Fibroblast of lung (primary cell): ENCODE results near the gene CUEDC1. TPM values are rescaled to one million over a fixed set of nuclear protein-coding genes. Genes with fewer than 3 reads are reported as not detected.

ENCODE experiments used
- DNase-seq, 2 donors: peaks; one replicate each; pipeline versions ENCODE4 v3.0.0 to v3.0.0-alpha.2; 2010; ENCODE audit warnings: low read depth in 2 of 2
- H2AFZ ChIP-seq: 2 replicates; pipeline ENCODE4 v1.5.1; 2012; ENCODE audit warnings: low read length, control low read depth, inconsistent platforms
- H3K27ac ChIP-seq: 2 replicates; pipeline ENCODE4 v1.5.1; 2011; ENCODE audit warnings: low read length, control low read depth; ENCODE audit not compliant: insufficient read depth
- H3K27me3 ChIP-seq: 2 replicates; pipeline ENCODE4 v1.5.1; 2011; ENCODE audit warnings: mild to moderate bottlenecking, low read length; ENCODE audit not compliant: control insufficient read depth, insufficient read depth
- H3K36me3 ChIP-seq: 2 replicates; pipeline ENCODE4 v1.5.1; 2011; ENCODE audit warnings: low read length; ENCODE audit not compliant: control insufficient read depth, insufficient read depth
- H3K4me1 ChIP-seq: 2 replicates; pipeline ENCODE4 v1.5.1; 2011; ENCODE audit warnings: low read length; ENCODE audit not compliant: control insufficient read depth, insufficient read depth; ENCODE audit errors: extremely low read depth
- H3K4me2 ChIP-seq: 2 replicates; pipeline ENCODE4 v1.5.1; 2011; ENCODE audit warnings: low read length, control low read depth; ENCODE audit not compliant: insufficient read depth; ENCODE audit errors: extremely low read depth
- H3K4me3 ChIP-seq, 4 experiments: fragments of 200-600 bp in 1 of 4; sonication (generic) in 1 of 4; replicated peaks in 1 of 4; 2 replicates each; pipeline ENCODE4 v1.5.1; 2011 to 2016; ENCODE audit warnings: low read length in 4 of 4, low read depth in 3 of 4, mild to moderate bottlenecking in 3 of 4, control low read depth in 2 of 4, inconsistent platforms in 1 of 4, mixed read lengths in 1 of 4; ENCODE audit not compliant: insufficient read depth in 1 of 4; ENCODE audit errors: control extremely low read depth in 1 of 4
- H3K79me2 ChIP-seq: 2 replicates; pipeline ENCODE4 v1.5.1; 2012; ENCODE audit warnings: mild to moderate bottlenecking, low read length, inconsistent platforms; ENCODE audit not compliant: control insufficient read depth, insufficient read depth
- H3K9ac ChIP-seq: 2 replicates; pipeline ENCODE4 v1.5.1; 2011; ENCODE audit warnings: mild to moderate bottlenecking, low read length, control low read depth; ENCODE audit not compliant: insufficient read depth
- H3K9me3 ChIP-seq: 2 replicates; pipeline ENCODE4 v1.5.1; 2012; ENCODE audit warnings: low read depth, low read length; ENCODE audit not compliant: control insufficient read depth, insufficient read depth
- H4K20me1 ChIP-seq: 2 replicates; pipeline ENCODE4 v1.5.1; 2011; ENCODE audit warnings: low read length; ENCODE audit not compliant: control insufficient read depth, insufficient read depth; ENCODE audit errors: extremely low read depth
- EZH2 ChIP-seq: IDR thresholded peaks from 2 replicates; pipeline ENCODE4 v1.5.1; 2012; ENCODE audit warnings: low read length, control low read depth, mild to moderate bottlenecking; ENCODE audit errors: missing control alignments
- polyA plus RNA-seq, 2 donors: library from polyadenylated mRNA; depleted of rRNA in 1 of 2; stranded (reverse) in 1 of 2; unstranded in 1 of 2; fragments of >200 nt; gene quantifications; 2 replicates each; pipeline ENCODE4 v1.2.1, GENCODE V29; 2011 to 2012; ENCODE audit warnings: missing spikeins in 1 of 2
- total RNA-seq: library from RNA; depleted of rRNA; stranded (reverse); fragments of >200 nt; gene quantifications from 2 replicates; pipeline ENCODE4 v1.2.1, GENCODE V29; 2014
- TF ChIP-seq, protein P1 (sequence below), 2 donors: IDR thresholded peaks in 1 of 2; conservative IDR thresholded peaks in 1 of 2; 1 replicate in 1 of 2; 2 replicates in 1 of 2; pipeline ENCODE4 v1.5.1; 2011 to 2012; ENCODE audit warnings: low read length in 2 of 2, control low read depth in 1 of 2, inconsistent platforms in 1 of 2, low read depth in 1 of 2, mild to moderate bottlenecking in 1 of 2

Gene CUEDC1
- total and polyA plus RNA-seq, 2 donors (not counting 1 experiment from before 2014, with no cell fraction given) = 11.9 to 34.9 TPM

DNA sequence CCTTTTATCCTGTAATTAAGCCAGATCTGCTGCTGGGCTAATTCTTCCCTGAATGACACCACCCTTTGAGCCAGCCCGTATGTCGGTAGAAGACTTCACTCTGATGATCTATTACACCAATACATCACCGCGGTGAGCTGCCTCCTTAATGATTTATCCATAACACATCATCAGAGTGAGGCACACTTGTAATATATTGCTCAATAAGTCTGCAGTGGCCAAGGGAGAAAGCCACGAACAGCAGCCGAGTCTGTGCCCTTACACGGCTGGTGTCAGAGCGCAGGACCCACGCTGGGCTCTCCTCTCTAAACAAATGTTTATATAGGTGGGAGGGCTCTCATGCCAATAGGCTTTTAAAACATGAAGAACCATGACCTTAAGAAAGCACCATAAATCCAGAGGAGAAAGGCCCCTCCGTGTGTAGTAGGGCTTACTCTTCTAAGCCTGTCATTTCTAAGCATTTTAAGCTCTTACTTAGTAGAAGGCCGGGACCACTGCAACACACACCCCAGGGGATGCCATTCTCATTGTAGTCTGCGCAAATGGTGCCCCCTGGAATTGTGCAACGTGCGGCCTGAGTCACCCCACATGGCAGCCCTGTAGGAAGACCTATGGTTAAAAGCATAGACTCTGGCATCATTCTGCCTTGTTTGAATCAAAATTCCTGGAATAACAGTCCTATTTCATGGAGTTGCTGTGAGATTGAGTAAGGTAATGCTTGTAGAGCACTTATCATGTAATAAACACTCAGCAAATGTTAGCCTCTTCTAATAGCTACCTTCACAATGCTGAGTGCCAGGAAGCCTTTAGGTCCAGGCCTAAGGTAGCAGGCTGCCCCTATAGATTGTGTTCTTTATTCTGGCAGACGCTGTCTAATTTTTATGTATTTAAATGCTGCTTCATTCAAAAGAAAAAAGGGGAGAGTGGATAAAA is 131.5 kb downstream of the CUEDC1 start:
- no peak overlapping the region for H3K4me2 ChIP-seq

DNA sequence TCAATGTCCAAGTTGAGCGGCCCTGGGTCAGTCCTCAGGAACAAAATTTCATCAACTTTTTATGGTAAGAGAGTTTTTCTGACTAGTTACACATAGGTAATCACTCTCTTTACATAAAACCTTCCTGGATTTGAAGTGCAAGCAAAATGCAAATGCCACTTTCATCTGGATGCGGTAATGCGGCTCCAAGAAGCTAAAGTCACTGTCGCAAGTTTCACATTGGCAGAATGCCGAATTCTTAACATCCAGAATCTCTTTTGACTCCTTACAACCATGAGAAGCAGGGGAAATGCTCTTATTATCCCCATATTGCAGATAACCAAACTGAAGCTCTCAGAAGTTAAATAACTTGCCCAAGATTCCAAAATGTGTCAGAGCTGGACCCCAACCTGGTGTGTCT is 135.3 kb downstream of the CUEDC1 start:
- no peak overlapping the region for H2AFZ ChIP-seq
- H3K79me2 ChIP-seq = no peaks in the 10 kb centered on the region
- no peak overlapping the region for H3K27ac ChIP-seq

More for the DNA sequence above, 131.5 kb downstream of the CUEDC1 start:
- Histone ChIP-seq H3K36me3 (no peaks in the 10 kb centered on the region), H4K20me1 (no peaks in the 10 kb centered on the region), H3K27me3 (no peaks in the 10 kb centered on the region), H3K79me2 (no peaks in the 10 kb centered on the region), H3K9me3 (no peaks in the 10 kb centered on the region), H3K4me3 (no peak overlapping the region), H3K27ac (no peak overlapping the region), H3K4me1 (no peaks in the 10 kb centered on the region), H3K9ac (no peak overlapping the region), H2AFZ (no peak overlapping the region)
- no peak for TF ChIP-seq EZH2
- TF ChIP-seq, protein P1, sequence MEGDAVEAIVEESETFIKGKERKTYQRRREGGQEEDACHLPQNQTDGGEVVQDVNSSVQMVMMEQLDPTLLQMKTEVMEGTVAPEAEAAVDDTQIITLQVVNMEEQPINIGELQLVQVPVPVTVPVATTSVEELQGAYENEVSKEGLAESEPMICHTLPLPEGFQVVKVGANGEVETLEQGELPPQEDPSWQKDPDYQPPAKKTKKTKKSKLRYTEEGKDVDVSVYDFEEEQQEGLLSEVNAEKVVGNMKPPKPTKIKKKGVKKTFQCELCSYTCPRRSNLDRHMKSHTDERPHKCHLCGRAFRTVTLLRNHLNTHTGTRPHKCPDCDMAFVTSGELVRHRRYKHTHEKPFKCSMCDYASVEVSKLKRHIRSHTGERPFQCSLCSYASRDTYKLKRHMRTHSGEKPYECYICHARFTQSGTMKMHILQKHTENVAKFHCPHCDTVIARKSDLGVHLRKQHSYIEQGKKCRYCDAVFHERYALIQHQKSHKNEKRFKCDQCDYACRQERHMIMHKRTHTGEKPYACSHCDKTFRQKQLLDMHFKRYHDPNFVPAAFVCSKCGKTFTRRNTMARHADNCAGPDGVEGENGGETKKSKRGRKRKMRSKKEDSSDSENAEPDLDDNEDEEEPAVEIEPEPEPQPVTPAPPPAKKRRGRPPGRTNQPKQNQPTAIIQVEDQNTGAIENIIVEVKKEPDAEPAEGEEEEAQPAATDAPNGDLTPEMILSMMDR (conservative IDR thresholded peaks at IDR 0.05 in 1 of 2, IDR thresholded peaks at IDR 0.05 in 1 of 2; ENCODE audit: low read depth in 1 of 2, low read length in 2 of 2) = no peak
- peak; percentile 44 to 51 for DNase-seq

DNA sequence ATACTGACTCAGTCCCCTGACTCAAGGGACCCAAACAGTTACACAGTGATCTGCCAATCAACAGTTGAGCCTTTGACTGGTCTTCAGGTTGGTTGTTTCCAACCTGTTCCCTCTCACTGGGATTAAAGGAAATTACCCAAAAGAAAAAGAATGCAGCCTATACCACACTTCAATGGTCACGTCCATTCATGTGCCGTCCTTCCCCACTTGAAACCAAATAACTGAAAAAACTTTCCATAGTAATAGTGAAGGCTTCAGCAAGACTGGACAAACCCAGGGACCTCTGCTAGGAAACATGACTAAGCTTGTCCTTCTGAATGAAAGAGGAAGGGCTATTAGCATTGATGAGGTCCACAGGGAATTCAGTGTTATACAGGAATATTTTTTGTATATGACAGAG is 135.9 kb downstream of the CUEDC1 start:
- Histone ChIP-seq H3K9me3 (no peaks in the 10 kb centered on the region), H3K27ac (no peak overlapping the region), H3K4me1 (no peaks in the 10 kb centered on the region), H3K79me2 (no peaks in the 10 kb centered on the region), H3K36me3 (no peaks in the 10 kb centered on the region), H3K4me3 (no peak overlapping the region), H3K4me2 (no peak overlapping the region), H3K9ac (no peak overlapping the region), H2AFZ (no peak overlapping the region), H3K27me3 (no peaks in the 10 kb centered on the region), H4K20me1 (no peaks in the 10 kb centered on the region)
- peak in 1 of 2 donors; percentile 30 for DNase-seq
- TF ChIP-seq, protein P1 (conservative IDR thresholded peaks at IDR 0.05 in 1 of 2, IDR thresholded peaks at IDR 0.05 in 1 of 2; ENCODE audit: low read depth in 1 of 2, low read length in 2 of 2) = no peak
- TF ChIP-seq EZH2 = no peak

More for the DNA sequence above, 135.3 kb downstream of the CUEDC1 start:
- no peaks in the 10 kb centered on the region for H3K4me1 ChIP-seq
- no peaks in the 10 kb centered on the region for H4K20me1 ChIP-seq
- no peak overlapping the region for H3K4me3 ChIP-seq
- H3K36me3 ChIP-seq = no peaks in the 10 kb centered on the region
- H3K27me3 ChIP-seq = no peaks in the 10 kb centered on the region
- no peaks in the 10 kb centered on the region for H3K9me3 ChIP-seq
- H3K9ac ChIP-seq = no peak overlapping the region
- H3K4me2 ChIP-seq = no peak overlapping the region
- TF ChIP-seq, protein P1 (conservative IDR thresholded peaks at IDR 0.05 in 1 of 2, IDR thresholded peaks at IDR 0.05 in 1 of 2; ENCODE audit: low read depth in 1 of 2, low read length in 2 of 2) = no peak
- no peak for TF ChIP-seq EZH2
- DNase-seq = no peak
